Measurements from ENCODE around the gene RING1.

GRCh38 chr6:33243476-33243875, 35.2 kb downstream of the RING1 start:
- no peak for TF ChIP-seq CHD1 (IDR thresholded peaks at IDR 0.05; ENCODE audit: low read depth, low read length)
- no peak for TF ChIP-seq ZBTB33 (IDR thresholded peaks at IDR 0.05)
- TF ChIP-seq CREB1 (IDR thresholded peaks at IDR 0.05; ENCODE audit: low read depth), result no peak
- no peak for TF ChIP-seq POLR2A (IDR thresholded peaks at IDR 0.05; ENCODE audit: low read depth, low read length)
- no peak for TF ChIP-seq CTCF (IDR thresholded peaks at IDR 0.05 in 2 of 3, conservative IDR thresholded peaks at IDR 0.05 in 1 of 3; ENCODE audit: control insufficient read depth in 2 of 3, extremely low read depth in 1 of 3, insufficient read depth in 1 of 3, low read depth in 3 of 3, low read length in 3 of 3)
- TF ChIP-seq EZH2 (IDR thresholded peaks at IDR 0.05; ENCODE audit: borderline replicate concordance, control insufficient read depth, low read depth, low read length), result no peak
- no peak for TF ChIP-seq RAD51 (IDR thresholded peaks at IDR 0.05)
- no peak for TF ChIP-seq TCF12 (IDR thresholded peaks at IDR 0.05; ENCODE audit: low read depth, low read length)
- no peak for TF ChIP-seq POLR2AphosphoS5 (IDR thresholded peaks at IDR 0.05; ENCODE audit: low read length)
- no peak for TF ChIP-seq NR2F1 (conservative IDR thresholded peaks at IDR 0.05)
- TF ChIP-seq, protein P1, sequence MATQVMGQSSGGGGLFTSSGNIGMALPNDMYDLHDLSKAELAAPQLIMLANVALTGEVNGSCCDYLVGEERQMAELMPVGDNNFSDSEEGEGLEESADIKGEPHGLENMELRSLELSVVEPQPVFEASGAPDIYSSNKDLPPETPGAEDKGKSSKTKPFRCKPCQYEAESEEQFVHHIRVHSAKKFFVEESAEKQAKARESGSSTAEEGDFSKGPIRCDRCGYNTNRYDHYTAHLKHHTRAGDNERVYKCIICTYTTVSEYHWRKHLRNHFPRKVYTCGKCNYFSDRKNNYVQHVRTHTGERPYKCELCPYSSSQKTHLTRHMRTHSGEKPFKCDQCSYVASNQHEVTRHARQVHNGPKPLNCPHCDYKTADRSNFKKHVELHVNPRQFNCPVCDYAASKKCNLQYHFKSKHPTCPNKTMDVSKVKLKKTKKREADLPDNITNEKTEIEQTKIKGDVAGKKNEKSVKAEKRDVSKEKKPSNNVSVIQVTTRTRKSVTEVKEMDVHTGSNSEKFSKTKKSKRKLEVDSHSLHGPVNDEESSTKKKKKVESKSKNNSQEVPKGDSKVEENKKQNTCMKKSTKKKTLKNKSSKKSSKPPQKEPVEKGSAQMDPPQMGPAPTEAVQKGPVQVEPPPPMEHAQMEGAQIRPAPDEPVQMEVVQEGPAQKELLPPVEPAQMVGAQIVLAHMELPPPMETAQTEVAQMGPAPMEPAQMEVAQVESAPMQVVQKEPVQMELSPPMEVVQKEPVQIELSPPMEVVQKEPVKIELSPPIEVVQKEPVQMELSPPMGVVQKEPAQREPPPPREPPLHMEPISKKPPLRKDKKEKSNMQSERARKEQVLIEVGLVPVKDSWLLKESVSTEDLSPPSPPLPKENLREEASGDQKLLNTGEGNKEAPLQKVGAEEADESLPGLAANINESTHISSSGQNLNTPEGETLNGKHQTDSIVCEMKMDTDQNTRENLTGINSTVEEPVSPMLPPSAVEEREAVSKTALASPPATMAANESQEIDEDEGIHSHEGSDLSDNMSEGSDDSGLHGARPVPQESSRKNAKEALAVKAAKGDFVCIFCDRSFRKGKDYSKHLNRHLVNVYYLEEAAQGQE (IDR thresholded peaks at IDR 0.05; ENCODE audit: low read depth, low read length), result no peak
